GM12801 (cell line): ENCODE results near the gene COL4A2.

Experiments
- TF ChIP-seq, protein P1 (sequence below): IDR thresholded peaks from one replicate; pipeline ENCODE4 v1.5.1; 2011; ENCODE audit warnings: control low read depth; ENCODE audit not compliant: insufficient read length; ENCODE audit errors: extremely low read depth

Gene COL4A2

DNA sequence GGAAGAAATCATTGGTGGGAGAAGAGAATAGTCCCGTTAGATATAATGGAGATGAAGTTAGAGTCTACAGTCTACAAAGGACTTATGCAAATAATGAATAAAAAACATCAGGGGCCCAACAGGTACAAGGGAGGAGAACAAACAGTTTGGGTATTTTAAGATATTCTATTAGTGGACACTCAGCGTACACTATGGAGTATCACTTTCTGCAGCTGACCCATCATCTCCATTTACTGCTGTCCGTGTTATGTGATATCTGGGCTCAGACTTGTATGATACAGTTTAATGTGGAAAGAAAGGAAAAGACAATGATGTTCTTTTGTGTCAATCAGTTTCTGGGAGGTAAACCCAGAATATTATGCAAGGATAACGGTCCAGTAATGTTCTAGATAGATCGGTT lies 128.2 kb downstream of the COL4A2 start:
- TF ChIP-seq, protein P1, sequence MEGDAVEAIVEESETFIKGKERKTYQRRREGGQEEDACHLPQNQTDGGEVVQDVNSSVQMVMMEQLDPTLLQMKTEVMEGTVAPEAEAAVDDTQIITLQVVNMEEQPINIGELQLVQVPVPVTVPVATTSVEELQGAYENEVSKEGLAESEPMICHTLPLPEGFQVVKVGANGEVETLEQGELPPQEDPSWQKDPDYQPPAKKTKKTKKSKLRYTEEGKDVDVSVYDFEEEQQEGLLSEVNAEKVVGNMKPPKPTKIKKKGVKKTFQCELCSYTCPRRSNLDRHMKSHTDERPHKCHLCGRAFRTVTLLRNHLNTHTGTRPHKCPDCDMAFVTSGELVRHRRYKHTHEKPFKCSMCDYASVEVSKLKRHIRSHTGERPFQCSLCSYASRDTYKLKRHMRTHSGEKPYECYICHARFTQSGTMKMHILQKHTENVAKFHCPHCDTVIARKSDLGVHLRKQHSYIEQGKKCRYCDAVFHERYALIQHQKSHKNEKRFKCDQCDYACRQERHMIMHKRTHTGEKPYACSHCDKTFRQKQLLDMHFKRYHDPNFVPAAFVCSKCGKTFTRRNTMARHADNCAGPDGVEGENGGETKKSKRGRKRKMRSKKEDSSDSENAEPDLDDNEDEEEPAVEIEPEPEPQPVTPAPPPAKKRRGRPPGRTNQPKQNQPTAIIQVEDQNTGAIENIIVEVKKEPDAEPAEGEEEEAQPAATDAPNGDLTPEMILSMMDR: no peak

DNA sequence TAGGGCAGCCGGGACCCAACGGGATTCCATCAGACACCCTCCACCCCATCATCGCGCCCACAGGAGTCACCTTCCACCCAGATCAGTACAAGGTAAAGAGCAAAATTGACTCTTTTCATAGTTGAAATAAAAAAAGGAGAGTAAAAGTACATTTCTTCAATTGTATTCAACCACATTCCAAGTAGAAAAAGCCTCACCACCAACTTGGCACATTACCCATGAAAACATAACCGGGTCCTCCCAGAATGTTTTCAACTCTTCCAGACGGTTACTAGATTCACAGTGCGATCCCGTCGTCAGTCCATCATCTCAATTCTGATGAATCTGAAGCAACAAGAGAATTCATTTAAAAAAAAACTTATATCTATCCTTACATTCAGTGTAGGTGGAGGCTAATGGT lies 129.2 kb downstream of the COL4A2 start:
- TF ChIP-seq, protein P1: no peak

DNA sequence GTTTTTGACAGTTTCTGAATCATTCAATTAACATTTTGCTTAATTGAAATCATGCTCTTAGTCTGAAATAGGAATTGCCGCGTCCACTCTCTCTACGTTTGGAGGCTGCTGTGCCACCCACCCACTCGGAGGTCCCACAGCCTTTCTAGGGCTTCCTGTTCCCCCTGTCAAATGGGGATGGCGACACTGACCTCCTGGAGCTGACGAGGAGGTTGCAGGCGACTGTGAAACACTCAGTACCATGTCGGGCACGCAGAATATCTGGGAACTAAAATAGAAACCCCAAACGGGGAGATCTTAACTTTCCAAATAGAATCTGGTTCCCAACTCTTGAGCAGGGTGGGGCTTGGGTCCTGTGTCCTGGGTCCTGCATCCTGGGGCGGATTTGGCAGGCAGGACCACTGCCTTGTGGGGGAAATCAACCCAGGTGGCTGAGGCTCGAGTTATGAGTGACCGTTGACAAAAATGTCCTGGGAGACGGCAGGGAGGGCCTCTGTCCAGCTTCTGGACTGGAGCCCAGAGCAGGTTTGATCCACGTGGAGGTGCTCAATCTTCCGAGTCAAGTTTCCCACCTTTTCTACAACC lies 129.8 kb downstream of the COL4A2 start:
- TF ChIP-seq, protein P1: no peak

DNA sequence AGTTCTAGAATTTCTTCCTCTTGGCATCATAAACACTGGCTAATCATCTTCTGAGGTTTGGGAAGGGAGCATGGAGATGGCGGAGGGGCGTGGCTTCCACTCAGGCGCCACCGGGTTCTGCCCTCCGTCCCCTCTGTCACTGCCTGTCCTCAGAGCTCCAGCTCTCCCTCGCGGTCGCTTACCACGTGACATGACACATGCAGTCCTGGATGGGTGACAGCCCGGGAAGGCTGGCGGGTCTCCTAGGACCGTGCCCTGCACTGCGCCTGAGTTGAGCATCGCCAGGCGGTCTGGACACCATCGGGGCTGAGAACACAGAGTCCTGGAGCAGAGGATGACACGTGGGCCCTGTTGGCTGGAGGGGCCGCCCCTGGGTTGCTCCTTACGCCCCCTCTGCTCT lies 131.1 kb downstream of the COL4A2 start:
- TF ChIP-seq, protein P1: no peak

DNA sequence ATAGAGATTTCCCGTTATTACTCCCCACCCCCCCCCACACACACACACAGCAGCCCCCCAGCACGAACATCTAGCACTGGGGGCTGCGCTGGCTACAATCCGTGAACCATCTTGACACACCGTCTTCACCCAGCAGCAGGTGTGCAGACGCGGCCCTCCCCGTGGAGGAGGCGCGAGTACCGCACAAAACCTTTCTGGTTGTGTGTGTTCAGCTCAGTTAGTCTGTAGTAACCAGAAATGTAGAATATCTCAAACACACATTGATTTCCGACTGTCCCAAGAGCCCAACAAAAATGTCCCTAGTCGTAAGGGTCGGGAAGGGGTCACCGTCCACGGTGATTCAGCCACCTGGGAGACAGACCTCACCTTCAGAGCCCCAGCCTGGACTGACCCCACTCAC lies 131.7 kb downstream of the COL4A2 start:
- TF ChIP-seq, protein P1: no peak

DNA sequence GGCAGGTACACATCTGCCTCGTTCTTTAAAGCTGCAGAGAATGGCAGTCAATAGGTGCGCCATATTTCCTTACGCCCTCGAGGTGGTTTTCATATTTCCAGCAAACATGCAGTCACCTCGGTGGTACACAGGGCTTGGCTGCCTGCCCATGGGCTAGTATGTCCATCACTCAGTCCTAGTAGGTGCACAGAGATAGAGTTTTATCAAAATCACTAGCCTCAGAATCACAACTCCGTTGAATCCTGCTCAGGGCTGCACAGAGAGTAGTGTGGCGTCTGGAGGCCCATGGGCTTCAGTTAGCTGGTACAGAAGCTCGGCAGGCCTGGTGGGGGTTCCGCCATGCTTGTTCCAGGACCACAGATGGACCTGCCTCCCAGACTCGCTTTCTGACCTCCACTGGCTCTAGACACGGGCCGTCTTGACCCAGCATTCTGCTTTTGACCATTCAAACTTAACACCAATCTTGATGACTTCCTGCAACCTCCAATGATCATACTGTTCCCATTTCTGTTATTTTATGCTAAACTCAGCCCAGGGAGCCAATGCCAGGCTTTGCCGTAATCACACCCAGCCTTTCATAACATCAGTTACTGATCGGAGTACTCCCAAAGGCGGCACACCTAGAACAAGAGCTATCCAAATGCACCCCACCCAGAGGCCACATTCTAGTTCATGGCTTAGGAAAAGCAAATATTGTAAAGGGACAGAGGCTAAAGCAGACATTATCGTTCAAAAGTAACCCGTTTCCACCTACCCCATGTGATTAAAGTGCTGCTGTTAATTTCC lies 134.1 kb downstream of the COL4A2 start:
- TF ChIP-seq, protein P1: no peak

DNA sequence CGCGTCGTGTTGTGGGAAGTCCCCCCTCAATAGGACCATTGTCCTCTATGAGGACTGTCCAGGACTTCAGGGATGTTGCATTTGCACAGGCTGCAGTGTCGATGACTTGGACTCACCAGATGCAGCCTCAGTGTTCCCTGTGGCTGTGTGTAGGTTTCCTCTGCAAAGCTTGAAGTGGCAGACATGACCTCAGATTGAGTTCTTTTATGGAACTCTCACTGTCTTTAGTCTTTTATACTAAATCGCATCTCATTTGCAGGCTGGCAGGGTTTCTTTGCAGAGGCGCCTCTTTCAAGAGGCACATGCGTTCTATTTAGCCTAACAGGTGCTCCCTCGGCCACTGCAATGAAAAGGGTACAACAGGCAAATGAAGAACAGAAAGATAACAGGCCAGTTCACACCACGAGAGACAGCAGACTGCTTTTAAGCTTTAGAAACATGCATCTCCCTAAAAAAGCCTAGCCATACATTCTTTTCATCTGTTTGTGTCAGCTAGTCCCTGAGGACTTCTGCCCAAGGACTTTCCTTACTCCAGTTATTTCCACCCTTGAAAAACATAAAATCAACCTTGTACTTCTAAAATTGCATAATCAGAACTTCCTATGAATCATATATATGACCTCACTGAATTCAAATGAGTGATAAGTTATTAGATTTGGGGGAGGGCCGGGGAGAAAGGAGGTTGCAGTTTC lies 136.0 kb downstream of the COL4A2 start:
- TF ChIP-seq, protein P1: no peak
